ENCODE data around the gene VPS36.
"Not testable (repeated sequence)": the region's sequence is repeated elsewhere in the genome, so short reads cannot be mapped to it uniquely, and the experiment has no call there.

- not testable (repeated sequence) for TF ChIP-seq POLR2A, POLR2AphosphoS5 (IDR thresholded peaks at IDR 0.05; ENCODE audit: low read depth, low read length)
Measured at GRCh38 chr13:52408071-52408658, 42.3 kb downstream of the VPS36 start.
